SK-N-SH (cell line): ENCODE results near the gene ACRBP. TPM values are rescaled to one million over a fixed set of nuclear protein-coding genes. Genes with fewer than 3 reads are reported as not detected.

ENCODE experiments used
- CTCF ChIA-PET: fragments of 300-600, 350-600 bp; formaldehyde crosslinking; extraction: SDS; loops from one replicate; lab custom pipeline; 2021; lab: Yijun Ruan, JAX
- POLR2A ChIA-PET: fragments of 350-600 bp; sonication (Branson Sonifier 250); formaldehyde crosslinking; extraction: SDS; loops from one replicate; lab custom pipeline; 2020; ENCODE audit warnings: antibody characterized with exemption, inconsistent platforms; lab: Yijun Ruan, JAX
- DNase-seq: peaks from one replicate; pipeline ENCODE4 v3.0.0; 2012
- H2AFZ ChIP-seq: fragments of 200-600 bp; sonication (generic); 2 replicates; pipeline ENCODE4 v1.8.1; 2016; ENCODE audit warnings: antibody characterized with exemption, mild to moderate bottlenecking, low read depth
- H3F3A ChIP-seq: fragments of 200-600 bp; sonication (generic); replicated peaks from 2 replicates; pipeline ENCODE3; 2016; ENCODE audit warnings: antibody characterized with exemption, mild to moderate bottlenecking; ENCODE audit not compliant: insufficient read depth
- H3K27ac ChIP-seq, 2 experiments: fragments of 200-500 bp in 1 of 2; fragments of 200-600 bp in 1 of 2; sonication (Bioruptor generic) in 1 of 2; sonication (generic), shearing (Covaris generic) in 1 of 2; 2 replicates each; pipeline versions ENCODE4 v1.5.1 to v1.6.1; 2014 to 2016; ENCODE audit warnings: low read depth in 2 of 2, inconsistent platforms in 1 of 2, low read length in 1 of 2, mild to moderate bottlenecking in 1 of 2, mixed read lengths in 1 of 2
- H3K27me3 ChIP-seq: fragments of 200-600 bp; sonication (generic), shearing (Covaris generic); 2 replicates; pipeline ENCODE4 v1.6.1; 2016; ENCODE audit warnings: mixed run types; ENCODE audit not compliant: insufficient read depth
- H3K36me3 ChIP-seq, 2 experiments: fragments of 200-500 bp in 1 of 2; fragments of 200-600 bp in 1 of 2; sonication (Bioruptor generic) in 1 of 2; sonication (generic) in 1 of 2; replicated peaks in 1 of 2; 2 replicates each; pipeline versions ENCODE3 to v1.5.1; 2014 to 2016; ENCODE audit warnings: low read length in 1 of 2, mild to moderate bottlenecking in 1 of 2; ENCODE audit not compliant: insufficient read depth in 2 of 2, control insufficient read depth in 1 of 2
- H3K4me1 ChIP-seq, 2 experiments: fragments of 200-500 bp in 1 of 2; fragments of 200-600 bp in 1 of 2; sonication (Bioruptor generic) in 1 of 2; sonication (generic), shearing (Covaris generic) in 1 of 2; 2 replicates each; pipeline versions ENCODE4 v1.5.1 to v1.6.1; 2014 to 2016; ENCODE audit warnings: low read depth in 1 of 2, low read length in 1 of 2, mixed run types in 1 of 2; ENCODE audit not compliant: insufficient read depth in 2 of 2, control insufficient read depth in 1 of 2
- H3K4me2 ChIP-seq: fragments of 200-600 bp; sonication (generic), shearing (Covaris generic); 2 replicates; pipeline ENCODE4 v1.6.1; 2017; ENCODE audit warnings: mixed run types
- H3K4me3 ChIP-seq, 2 experiments: fragments of 200-500 bp in 1 of 2; fragments of 200-600 bp in 1 of 2; sonication (Bioruptor generic) in 1 of 2; sonication (generic), shearing (Covaris generic) in 1 of 2; 2 replicates each; pipeline versions ENCODE4 v1.5.1 to v1.8.1; 2014 to 2016; ENCODE audit warnings: low read depth in 2 of 2, inconsistent platforms in 1 of 2, low read length in 1 of 2, mild to moderate bottlenecking in 1 of 2, mixed read lengths in 1 of 2, moderate library complexity in 1 of 2
- H3K79me2 ChIP-seq: fragments of 200-600 bp; sonication (generic); 2 replicates; pipeline ENCODE4 v1.8.1; 2017; ENCODE audit warnings: mild to moderate bottlenecking; ENCODE audit not compliant: insufficient read depth
- H3K9ac ChIP-seq: fragments of 200-600 bp; sonication (generic); 2 replicates; pipeline ENCODE4 v1.6.1; 2017; ENCODE audit warnings: mixed run types
- H3K9me2 ChIP-seq: fragments of 200-600 bp; sonication (generic); 2 replicates; pipeline ENCODE4 v1.6.1; 2017; ENCODE audit warnings: mixed run types
- H3K9me3 ChIP-seq: fragments of 200-600 bp; sonication (generic); 2 replicates; pipeline ENCODE4 v1.6.1; 2017; ENCODE audit warnings: mixed run types, mild to moderate bottlenecking, moderate library complexity
- H4K20me1 ChIP-seq: fragments of 200-600 bp; sonication (generic); 2 replicates; pipeline ENCODE4 v1.6.1; 2017; ENCODE audit warnings: mild to moderate bottlenecking, mixed run types; ENCODE audit not compliant: insufficient read depth
- CTCF ChIP-seq: fragments of 200-600 bp; sonication (generic); IDR thresholded peaks from 2 replicates; pipeline ENCODE4 v1.6.1; 2017; ENCODE audit warnings: antibody characterized with exemption, mild to moderate bottlenecking, moderate library complexity
- ELF1 ChIP-seq: IDR thresholded peaks from 2 replicates; pipeline ENCODE4 v1.4.0; 2012
- EZH2phosphoT487 ChIP-seq: fragments of 200-600 bp; sonication (generic); IDR thresholded peaks from 2 replicates; pipeline ENCODE4 v1.6.1; 2017; ENCODE audit warnings: low read depth, mixed run types, mild to moderate bottlenecking, antibody characterized with exemption, moderate library complexity, borderline replicate concordance
- FOSL2 ChIP-seq: IDR thresholded peaks from 2 replicates; pipeline ENCODE4 v1.4.0; 2012; ENCODE audit warnings: low read depth, mild to moderate bottlenecking, moderate library complexity, borderline replicate concordance
- FOXJ3 ChIP-seq: sonication (generic); formaldehyde crosslinking; IDR thresholded peaks from 2 replicates; pipeline ENCODE4 v1.5.1; 2020; ENCODE audit warnings: mild to moderate bottlenecking, missing genetic modification reagents
- FOXM1 ChIP-seq: IDR thresholded peaks from 2 replicates; pipeline ENCODE4 v1.4.0; 2012; ENCODE audit warnings: low read depth, mild to moderate bottlenecking
- GATA2 ChIP-seq: sonication (generic); formaldehyde crosslinking; IDR thresholded peaks from 2 replicates; pipeline ENCODE4 v1.5.0; 2020; ENCODE audit warnings: mild to moderate bottlenecking, missing genetic modification reagents
- IRF3 ChIP-seq: fragments of 150-350 bp; IDR thresholded peaks from 2 replicates; pipeline ENCODE4 v1.6.1; 2016; ENCODE audit warnings: mild to moderate bottlenecking, low read depth, low read length
- JUND ChIP-seq: IDR thresholded peaks from 2 replicates; pipeline ENCODE4 v1.4.0; 2012
- MXI1 ChIP-seq: IDR thresholded peaks from 2 replicates; pipeline ENCODE4 v1.6.1; 2012; ENCODE audit warnings: mild to moderate bottlenecking, low read depth, low read length, improper control_type of control experiment
- NFIC ChIP-seq: IDR thresholded peaks from 2 replicates; pipeline ENCODE4 v1.4.0; 2012; ENCODE audit warnings: borderline replicate concordance
- NRF1 ChIP-seq: IDR thresholded peaks from 2 replicates; pipeline ENCODE4 v1.6.1; 2012; ENCODE audit warnings: low read depth, mild to moderate bottlenecking, low read length
- PBX3 ChIP-seq: IDR thresholded peaks from 2 replicates; pipeline ENCODE4; 2012
- REST ChIP-seq: IDR thresholded peaks from 2 replicates; pipeline ENCODE4 v1.6.1; 2012; ENCODE audit warnings: mild to moderate bottlenecking, low read depth, low read length, moderate library complexity
- RXRA ChIP-seq: IDR thresholded peaks from 2 replicates; pipeline ENCODE4 v1.4.0; 2012; ENCODE audit warnings: low read depth, mild to moderate bottlenecking, borderline replicate concordance
- SIN3A ChIP-seq: IDR thresholded peaks from 2 replicates; pipeline ENCODE4 v1.6.1; 2012; ENCODE audit warnings: low read depth, mild to moderate bottlenecking, low read length, moderate library complexity, borderline replicate concordance
- TCF12 ChIP-seq: IDR thresholded peaks from 2 replicates; pipeline ENCODE4 v1.4.0; 2012
- YY1 ChIP-seq: IDR thresholded peaks from 2 replicates; pipeline ENCODE4 v1.4.0; 2012; ENCODE audit warnings: low read depth, mild to moderate bottlenecking
- ZBTB33 ChIP-seq: IDR thresholded peaks from 2 replicates; pipeline ENCODE4 v1.4.0; 2012; ENCODE audit warnings: low read depth, borderline replicate concordance
- WGBS: methylation state at CpG from one replicate; pipeline ENCODE4 v1.1.6; 2017; ENCODE audit warnings: low lambda C conversion rate; 5-methylcytosine and 5-hydroxymethylcytosine counted together
- polyA plus RNA-seq, 3 experiments: library from polyadenylated mRNA; depleted of rRNA; stranded (reverse); fragments of >200 nt; gene quantifications; 2 replicates each; pipeline ENCODE4 v1.2.3, GENCODE V29; 2012

Gene ACRBP
- polyA plus RNA-seq, 1 of the 3 experiments (the other 2 are of a cell fraction): 0.71 TPM

- TF ChIP-seq CTCF: no peak
- no peak for TF ChIP-seq FOSL2
- no peak for TF ChIP-seq EZH2phosphoT487
- no peak for TF ChIP-seq ZBTB33
- peak; percentile 80; the same call in 1 of the 2 replicates for TF ChIP-seq SIN3A
- TF ChIP-seq JUND: no peak
- TF ChIP-seq MXI1: no peak
- no peak for TF ChIP-seq FOXM1
Measured at GRCh38 chr12:6688543-6688998, 41.3 kb upstream of the ACRBP start (continued).

GRCh38 chr12:6685814-6686213, 38.6 kb upstream of the ACRBP start:
- Histone ChIP-seq H3K36me3 (peaks cover 2 to 25% of the 10 kb centered on the region in 2 experiments), H2AFZ (no peak overlapping the region), H3K27ac (no peak overlapping the region), H4K20me1 (peaks cover 37% of the 10 kb centered on the region), H3K79me2 (peaks cover 92% of the 10 kb centered on the region), H3F3A (peaks cover 11% of the 10 kb centered on the region), H3K9me2 (no peaks in the 10 kb centered on the region), H3K9ac (no peak overlapping the region; the same call in 1 of the 2 replicates), H3K4me3 (peak overlapping the region in 1 of 2 experiments; percentile 78; a peak in 1 of 4 replicates), H3K4me1 (peaks cover 0 to 8% of the 10 kb centered on the region in 2 experiments; a peak in 2 of 4 replicates), H3K4me2 (peak overlapping the region; percentile 92), H3K27me3 (no peaks in the 10 kb centered on the region), H3K9me3 (no peaks in the 10 kb centered on the region)
- TF ChIP-seq SIN3A: no peak
- no peak for TF ChIP-seq ELF1
- no peak for TF ChIP-seq TCF12
- no peak for TF ChIP-seq RXRA
- no peak for TF ChIP-seq FOXM1
- TF ChIP-seq NFIC: no peak
- no peak for TF ChIP-seq PBX3
- no peak for TF ChIP-seq YY1
- no peak for TF ChIP-seq IRF3
- no peak for TF ChIP-seq FOXJ3 (CRISPR knock-in tag)
- no peak for TF ChIP-seq NRF1
- no peak for TF ChIP-seq CTCF
- TF ChIP-seq JUND: no peak
- no peak for TF ChIP-seq REST
- TF ChIP-seq GATA2 (CRISPR knock-in tag): no peak
- WGBS: 77% methylated on average over 3 of the region's 3 CpGs
- no peak for DNase-seq
- ChIA-PET CTCF (interaction anchor here (0.7 to 3.7 kb wide), 9 partner anchors 12 to 139 kb away, joined by 3 to 50 read pairs (median 3); partner anchors contain the start of gene NOP2), POLR2A (no interaction called here)
